ENCODE measurements around the gene MYH6. TPM values are rescaled to one million over a fixed set of nuclear protein-coding genes. Genes with fewer than 3 reads are reported as not detected.
"Not testable (repeated sequence)": the region's sequence is repeated elsewhere in the genome, so short reads cannot be mapped to it uniquely, and the experiment has no call there.

Gene MYH6
- total RNA-seq, 2 donors from 2014 or later: 1.3 TPM; not detected in 1

- intact Hi-C loops (cut with DNase I): no loop called here
- DNase-seq (ENCODE audit: low spot score): peak; percentile 32
Observed at GRCh38 chr14:23437133-23438100, 29.3 kb upstream of the MYH6 start.

GRCh38 chr14:23436327-23437132 lies 28.5 kb upstream of the MYH6 start:
- peak; percentile 73 for DNase-seq (ENCODE audit: low spot score)
- intact Hi-C loops (cut with DNase I): no loop called here

GRCh38 chr14:23435543-23436326 lies 27.7 kb upstream of the MYH6 start, which contains the start of gene MYH7:
TSS of gene MYH7 (minus strand) at chr14:23435660. CDS start at chr14:23433732, 1,928 bp downstream.
- DNase-seq (ENCODE audit: low spot score): peak; percentile 72
- intact Hi-C loops (cut with DNase I): no loop called here

GRCh38 chr14:23434488-23435222 lies 26.6 kb upstream of the MYH6 start:
- peak; percentile 40 for DNase-seq (ENCODE audit: low spot score)
- intact Hi-C loops (cut with DNase I): no loop called here

- intact Hi-C loops (cut with DNase I): no loop called here
- DNase-seq (ENCODE audit: low spot score): peak; percentile 36
Observed at GRCh38 chr14:23433457-23433856, 25.4 kb upstream of the MYH6 start.

- intact Hi-C loops (cut with DNase I): no loop called here
- DNase-seq (ENCODE audit: low spot score): peak; percentile 58
Observed at GRCh38 chr14:23432946-23433345, 24.9 kb upstream of the MYH6 start.

GRCh38 chr14:23432102-23432925 lies 24.2 kb upstream of the MYH6 start:
- DNase-seq (ENCODE audit: low spot score): peak; percentile 46
- intact Hi-C loops (cut with DNase I): no loop called here

GRCh38 chr14:23431486-23431885 lies 23.4 kb upstream of the MYH6 start:
- DNase-seq (ENCODE audit: low spot score): peak; percentile 60
- intact Hi-C loops (cut with DNase I): no loop called here

GRCh38 chr14:23430723-23431085 lies 22.6 kb upstream of the MYH6 start:
- intact Hi-C loops (cut with DNase I): no loop called here
- no peak for DNase-seq (ENCODE audit: low spot score)

GRCh38 chr14:23430016-23430722 lies 22.1 kb upstream of the MYH6 start:
- DNase-seq (ENCODE audit: low spot score): peak; percentile 19
- intact Hi-C loops (cut with DNase I): no loop called here

- intact Hi-C loops (cut with DNase I): no loop called here
- DNase-seq (ENCODE audit: low spot score): peak; percentile 45
Observed at GRCh38 chr14:23428686-23429495, 20.8 kb upstream of the MYH6 start.

GRCh38 chr14:23425798-23426197 lies 17.7 kb upstream of the MYH6 start:
- intact Hi-C loops (cut with DNase I); DNase-seq (ENCODE audit: low spot score): not testable (repeated sequence)

GRCh38 chr14:23425169-23425568 lies 17.1 kb upstream of the MYH6 start:
- no peak for DNase-seq (ENCODE audit: low spot score)
- intact Hi-C loops (cut with DNase I): no loop called here

GRCh38 chr14:23423657-23424056 lies 15.6 kb upstream of the MYH6 start:
- DNase-seq (ENCODE audit: low spot score): no peak
- intact Hi-C loops (cut with DNase I): no loop called here

- no peak for DNase-seq (ENCODE audit: low spot score)
- intact Hi-C loops (cut with DNase I): no loop called here
Observed at GRCh38 chr14:23421594-23421993, 13.5 kb upstream of the MYH6 start.

GRCh38 chr14:23419646-23420045 lies 11.6 kb upstream of the MYH6 start:
- intact Hi-C loops (cut with DNase I); DNase-seq (ENCODE audit: low spot score): not testable (repeated sequence)
